GM19351 (cell line): ENCODE data around the gene OR10AD1.
"Not testable (repeated sequence)": the region's sequence is repeated elsewhere in the genome, so short reads cannot be mapped to it uniquely, and the experiment has no call there.

Source experiments
- ATAC-seq: cut with Tn5 transposase; IDR thresholded peaks from one replicate; pipeline ENCODE4 v1.9.1; 2021; ENCODE audit warnings: mild to moderate bottlenecking, moderate library complexity; ENCODE audit not compliant: unreplicated experiment

Gene OR10AD1

GRCh38 chr12:48163150-48163747, 39.8 kb downstream of the OR10AD1 start:
- ATAC-seq = no peak

- no peak for ATAC-seq
Measured at GRCh38 chr12:48160807-48161206, 42.3 kb downstream of the OR10AD1 start.

- no peak for ATAC-seq
Measured at GRCh38 chr12:48160046-48160445, 43.0 kb downstream of the OR10AD1 start.

- no peak for ATAC-seq
Measured at GRCh38 chr12:48157889-48158370, 45.2 kb downstream of the OR10AD1 start.

GRCh38 chr12:48157018-48157888, 45.8 kb downstream of the OR10AD1 start, which contains the start of gene ASB8:
Gene ASB8 (minus strand): TSS chr12:48157515. CDS start chr12:48153496, 4,019 bp downstream.
- peak; percentile 86 for ATAC-seq

- ATAC-seq = no peak
Measured at GRCh38 chr12:48156652-48157017, 46.5 kb downstream of the OR10AD1 start.

GRCh38 chr12:48155786-48156185, 47.3 kb downstream of the OR10AD1 start:
- ATAC-seq = not testable (repeated sequence)
